Caco-2 (cell line): ENCODE data around the gene AP3D1. TPM values are rescaled to one million over a fixed set of nuclear protein-coding genes. Genes with fewer than 3 reads are reported as not detected.

Experiments used
- BruUV-seq: library from RNA; stranded (reverse); fragments of 400-500 nt; replicated peaks from 2 replicates; lab custom pipeline; 2021; lab: Mats Ljungman, UMichigan
- CTCF ChIA-PET: fragments of 300-600 bp; sonication (Branson Sonifier 250); formaldehyde crosslinking; loops from one replicate; lab custom pipeline; 2022; ENCODE audit warnings: antibody characterized with exemption; lab: Charles Lee
- POLR2A ChIA-PET: fragments of 300-600 bp; sonication (Branson Sonifier 250); formaldehyde crosslinking; loops from one replicate; lab custom pipeline; 2022; ENCODE audit warnings: antibody characterized with exemption; lab: Charles Lee
- DNase-seq, 2 experiments: peaks; one replicate each; pipeline versions ENCODE4 v3.0.0 to v3.0.0-alpha.2; 2020 to 2022
- H3K27me3 ChIP-seq: replicated peaks from 2 replicates; pipeline ENCODE4 v1.6.0; 2011; ENCODE audit warnings: low read length; ENCODE audit not compliant: control insufficient read depth, insufficient read depth
- H3K36me3 ChIP-seq: 2 replicates; pipeline ENCODE4 v1.5.1; 2011; ENCODE audit warnings: low read length; ENCODE audit not compliant: control insufficient read depth, insufficient read depth
- H3K4me1 ChIP-seq: fragments of 250-450 bp; sonication (Bioruptor Pico); 2 replicates; pipeline ENCODE4 v1.5.1; 2020; ENCODE audit warnings: mild to moderate bottlenecking
- H3K4me3 ChIP-seq: 2 replicates; pipeline ENCODE4 v1.5.1; 2011; ENCODE audit warnings: low read depth, mild to moderate bottlenecking, control low read depth, low read length
- H3K9me3 ChIP-seq: fragments of 250-450 bp; sonication (Bioruptor Pico); 2 replicates; pipeline ENCODE4 v1.5.1; 2020; ENCODE audit warnings: mild to moderate bottlenecking, moderate library complexity
- H3K27ac Mint-ChIP-seq: one replicate; pipeline ENCODE4 v1.8.0; 2022; ENCODE audit warnings: mixed read lengths; ENCODE audit not compliant: unreplicated experiment
- H3K27me3 Mint-ChIP-seq: one replicate; pipeline ENCODE4 v1.8.0; 2022; ENCODE audit warnings: mixed read lengths; ENCODE audit not compliant: insufficient read depth, unreplicated experiment
- H3K36me3 Mint-ChIP-seq: one replicate; pipeline ENCODE4 v1.8.0; 2022; ENCODE audit warnings: mild to moderate bottlenecking, mixed read lengths; ENCODE audit not compliant: insufficient read depth, unreplicated experiment
- H3K4me1 Mint-ChIP-seq: one replicate; pipeline ENCODE4 v1.8.0; 2022; ENCODE audit warnings: low read depth, mixed read lengths; ENCODE audit not compliant: unreplicated experiment
- H3K4me3 Mint-ChIP-seq: one replicate; pipeline ENCODE4 v1.8.0; 2022; ENCODE audit warnings: mild to moderate bottlenecking, moderate library complexity, mixed read lengths; ENCODE audit not compliant: unreplicated experiment
- H3K9me3 Mint-ChIP-seq: one replicate; pipeline ENCODE4 v1.8.0; 2022; ENCODE audit warnings: mixed read lengths; ENCODE audit not compliant: unreplicated experiment
- intact Hi-C: fragments of 100-400 bp; cut with micrococcal nuclease; formaldehyde crosslinking; loops from one replicate; pipeline ENCODE4 v1.10.0; 2022; ENCODE audit not compliant: unreplicated experiment
- total RNA-seq: library from RNA; stranded (reverse); gene quantifications from 2 replicates; pipeline ENCODE4 v1.2.3, GENCODE V29; 2022
- TF ChIP-seq, protein P1 (sequence below), 2 experiments: fragments of 200-600 bp in 1 of 2; IDR thresholded peaks; 1 replicate in 1 of 2; 2 replicates in 1 of 2; pipeline versions ENCODE4 v1.5.1 to v1.8.0; 2011 to 2022; ENCODE audit warnings: antibody characterized with exemption in 1 of 2, control low read depth in 1 of 2, inconsistent platforms in 1 of 2, low read depth in 1 of 2, low read length in 1 of 2, mild to moderate bottlenecking in 1 of 2, moderate library complexity in 1 of 2; ENCODE audit not compliant: insufficient read depth in 1 of 2, severe bottlenecking in 1 of 2, unreplicated experiment in 1 of 2

The AP3D1 gene
- total RNA-seq, 1 experiment from 2014 or later, result 151 TPM

DNA sequence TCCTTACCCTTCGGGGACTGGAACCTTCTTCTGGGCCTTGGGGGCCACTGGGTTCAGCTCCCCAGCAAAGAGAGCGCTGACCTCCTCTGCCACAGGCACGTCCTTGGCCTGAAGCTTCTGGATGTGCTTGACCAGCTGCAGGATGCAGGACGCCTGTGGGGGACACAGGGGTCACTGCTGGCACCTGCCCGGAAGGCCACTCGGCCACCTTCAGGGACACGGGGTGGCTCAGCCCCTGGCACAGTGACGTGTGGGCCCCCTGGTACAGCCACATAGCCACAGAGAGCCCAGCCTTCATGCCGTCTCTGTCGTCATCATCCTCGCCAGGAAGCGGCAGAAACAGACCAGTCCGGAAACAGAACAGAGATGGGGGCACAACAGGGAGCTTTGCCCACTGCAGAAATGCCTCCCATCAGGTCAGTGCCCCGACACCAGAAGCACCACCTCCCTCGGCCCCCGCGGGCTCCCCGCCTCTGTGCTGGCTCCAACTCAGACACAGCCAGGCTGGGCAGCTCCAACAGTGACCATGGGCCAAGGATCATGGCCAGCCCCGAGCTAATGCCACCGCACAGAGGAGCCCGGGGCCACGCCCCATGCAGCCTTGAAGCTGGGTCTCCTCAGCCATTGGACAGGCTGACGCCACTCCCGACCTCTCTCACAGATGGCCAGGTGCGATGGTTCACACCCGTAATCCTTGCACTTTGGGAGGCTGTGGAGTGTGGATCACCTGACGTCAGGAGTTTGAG lies 34.0 kb downstream of the AP3D1 start:
- H3K36me3 ChIP-seq, result peaks cover 3% of the 10 kb centered on the region
- H3K36me3 Mint-ChIP-seq, result peaks cover 99% of the 10 kb centered on the region

DNA sequence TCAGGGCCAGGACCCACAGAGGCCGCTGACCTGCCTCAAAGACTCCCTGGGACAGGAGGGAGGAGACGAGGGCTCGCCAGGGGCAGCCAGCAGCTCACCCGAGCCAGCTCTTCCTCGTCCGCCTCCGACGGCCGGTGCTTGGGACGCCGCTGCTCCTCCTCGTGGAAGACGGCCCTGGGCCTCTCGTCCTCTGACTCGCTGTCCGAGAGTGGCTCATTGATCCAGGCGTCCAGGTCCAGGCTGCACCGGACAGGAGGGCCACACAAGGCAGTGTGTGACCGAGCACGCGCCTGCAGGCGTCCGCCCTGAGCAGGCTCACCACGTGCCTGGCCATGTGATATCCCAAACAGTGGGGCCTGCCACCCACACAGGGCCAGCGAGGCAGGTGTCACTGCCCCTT lies 34.9 kb downstream of the AP3D1 start:
- TF ChIP-seq, protein P1, sequence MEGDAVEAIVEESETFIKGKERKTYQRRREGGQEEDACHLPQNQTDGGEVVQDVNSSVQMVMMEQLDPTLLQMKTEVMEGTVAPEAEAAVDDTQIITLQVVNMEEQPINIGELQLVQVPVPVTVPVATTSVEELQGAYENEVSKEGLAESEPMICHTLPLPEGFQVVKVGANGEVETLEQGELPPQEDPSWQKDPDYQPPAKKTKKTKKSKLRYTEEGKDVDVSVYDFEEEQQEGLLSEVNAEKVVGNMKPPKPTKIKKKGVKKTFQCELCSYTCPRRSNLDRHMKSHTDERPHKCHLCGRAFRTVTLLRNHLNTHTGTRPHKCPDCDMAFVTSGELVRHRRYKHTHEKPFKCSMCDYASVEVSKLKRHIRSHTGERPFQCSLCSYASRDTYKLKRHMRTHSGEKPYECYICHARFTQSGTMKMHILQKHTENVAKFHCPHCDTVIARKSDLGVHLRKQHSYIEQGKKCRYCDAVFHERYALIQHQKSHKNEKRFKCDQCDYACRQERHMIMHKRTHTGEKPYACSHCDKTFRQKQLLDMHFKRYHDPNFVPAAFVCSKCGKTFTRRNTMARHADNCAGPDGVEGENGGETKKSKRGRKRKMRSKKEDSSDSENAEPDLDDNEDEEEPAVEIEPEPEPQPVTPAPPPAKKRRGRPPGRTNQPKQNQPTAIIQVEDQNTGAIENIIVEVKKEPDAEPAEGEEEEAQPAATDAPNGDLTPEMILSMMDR (IDR thresholded peaks at IDR 0.05; ENCODE audit: insufficient read depth in 1 of 2, low read depth in 1 of 2, low read length in 1 of 2, severe bottlenecking in 1 of 2, unreplicated experiment in 1 of 2), result no peak
- no peaks in the 10 kb centered on the region for H3K27me3 ChIP-seq
- BruUV-seq, result no TSS peak
- intact Hi-C loops, result no loop called here
- ChIA-PET POLR2A (no interaction called here), CTCF (no interaction called here)
- Mint-ChIP-seq H3K9me3 (no peaks in the 10 kb centered on the region), H3K27ac (no peak overlapping the region), H3K27me3 (no peaks in the 10 kb centered on the region), H3K36me3 (peaks cover 97% of the 10 kb centered on the region), H3K4me1 (no peaks in the 10 kb centered on the region), H3K4me3 (no peak overlapping the region)
- H3K4me1 ChIP-seq, result no peaks in the 10 kb centered on the region
- peaks cover 5% of the 10 kb centered on the region for H3K36me3 ChIP-seq
- H3K9me3 ChIP-seq, result no peaks in the 10 kb centered on the region
- H3K4me3 ChIP-seq, result no peak overlapping the region
- no peak for DNase-seq

More for the DNA sequence above, 34.0 kb downstream of the AP3D1 start:
- intact Hi-C loops, result no loop called here
- no peaks in the 10 kb centered on the region for H3K4me1 Mint-ChIP-seq
- no peak overlapping the region for H3K4me3 Mint-ChIP-seq
- Histone ChIP-seq H3K27me3 (no peaks in the 10 kb centered on the region), H3K4me1 (no peaks in the 10 kb centered on the region), H3K4me3 (no peak overlapping the region), H3K9me3 (no peaks in the 10 kb centered on the region)
- no peak overlapping the region for H3K27ac Mint-ChIP-seq
- no peaks in the 10 kb centered on the region for H3K27me3 Mint-ChIP-seq
- H3K9me3 Mint-ChIP-seq, result no peaks in the 10 kb centered on the region
- CTCF ChIA-PET, result no interaction called here
- TF ChIP-seq, protein P1 (IDR thresholded peaks at IDR 0.05; ENCODE audit: insufficient read depth in 1 of 2, low read depth in 1 of 2, low read length in 1 of 2, severe bottlenecking in 1 of 2, unreplicated experiment in 1 of 2), result no peak
- BruUV-seq, result no TSS peak
- POLR2A ChIA-PET, result no interaction called here
- no peak for DNase-seq

DNA sequence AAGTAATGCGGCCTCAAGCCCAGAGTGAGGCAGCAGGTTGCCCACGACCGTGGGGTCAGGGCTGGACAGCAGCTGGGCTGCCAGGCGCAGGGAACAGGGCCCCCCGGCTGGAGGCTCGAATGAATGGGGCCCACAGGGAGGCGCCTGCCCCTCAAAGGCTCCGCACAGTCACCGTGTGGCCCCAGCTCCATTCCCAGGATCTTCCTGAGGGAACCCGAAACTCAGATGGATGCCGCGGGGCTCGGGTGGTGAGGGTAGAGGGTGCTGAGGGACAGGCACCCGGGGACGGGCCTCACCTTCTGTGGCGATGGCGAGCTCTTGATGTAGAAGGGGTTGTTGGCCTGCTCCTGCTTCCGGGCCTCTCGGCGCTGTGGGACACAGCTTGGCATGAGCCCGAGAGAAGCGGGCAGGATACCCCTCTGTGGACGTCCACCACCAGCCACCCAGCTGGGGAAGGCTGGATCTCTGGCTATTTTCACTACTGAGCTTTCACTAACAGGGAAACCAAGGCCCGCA lies 35.4 kb downstream of the AP3D1 start:
- H3K27me3 ChIP-seq, result no peaks in the 10 kb centered on the region
- no peak overlapping the region for H3K27ac Mint-ChIP-seq
- BruUV-seq, result no TSS peak
- H3K9me3 Mint-ChIP-seq, result no peaks in the 10 kb centered on the region
- H3K4me3 ChIP-seq, result no peak overlapping the region
- no peaks in the 10 kb centered on the region for H3K9me3 ChIP-seq
- ChIA-PET POLR2A (no interaction called here), CTCF (no interaction called here)
- H3K36me3 Mint-ChIP-seq, result peaks cover 97% of the 10 kb centered on the region
- H3K4me3 Mint-ChIP-seq, result no peak overlapping the region
- no peaks in the 10 kb centered on the region for H3K27me3 Mint-ChIP-seq
- intact Hi-C loops, result no loop called here
- no peaks in the 10 kb centered on the region for H3K4me1 ChIP-seq
- peaks cover 5% of the 10 kb centered on the region for H3K36me3 ChIP-seq
- no peaks in the 10 kb centered on the region for H3K4me1 Mint-ChIP-seq
- DNase-seq, result no peak
- TF ChIP-seq, protein P1 (IDR thresholded peaks at IDR 0.05; ENCODE audit: insufficient read depth in 1 of 2, low read depth in 1 of 2, low read length in 1 of 2, severe bottlenecking in 1 of 2, unreplicated experiment in 1 of 2), result no peak
